Stimulated activated CD8-positive, alpha-beta memory T cell treated with anti-CD3 and anti-CD28 coated beads, Interleukin-4, amount 100 ng/mL, for 4 hours (primary cell): ENCODE data around the gene RMI1.
"Not testable (repeated sequence)": the region's sequence is repeated elsewhere in the genome, so short reads cannot be mapped to it uniquely, and the experiment has no call there.

Source experiments
- DNase-seq, 2 donors: peaks; one replicate each; pipeline ENCODE4 v3.0.0-alpha.2; 2020; ENCODE audit warnings: low read depth in 2 of 2, low spot score in 1 of 2

RMI1 gene

GRCh38 chr9:83980395-83981125 lies at the start of gene RMI1:
Gene RMI1, plus strand, starts transcription at chr9:83980805. Its CDS starts 20,182 bp downstream, at chr9:84000987.
- DNase-seq, result peak; percentile 98 to 99

- no peak for DNase-seq
These were observed 49.7 kb upstream of the RMI1 start for GRCh38 chr9:83930881-83931280.

- DNase-seq, result no peak
These were observed 48.6 kb upstream of the RMI1 start for GRCh38 chr9:83932011-83932410.

- DNase-seq, result no peak
These were observed 47.8 kb upstream of the RMI1 start for GRCh38 chr9:83932851-83933250.

- DNase-seq, result no peak
These were observed 46.8 kb upstream of the RMI1 start for GRCh38 chr9:83933790-83934189.

- no peak for DNase-seq
These were observed 45.9 kb upstream of the RMI1 start for GRCh38 chr9:83934569-83935275.

- DNase-seq, result no peak
These were observed 45.2 kb upstream of the RMI1 start for GRCh38 chr9:83935276-83935935.

GRCh38 chr9:83936523-83936922 lies 44.1 kb upstream of the RMI1 start:
- DNase-seq, result no peak

GRCh38 chr9:83937861-83938455 lies 42.6 kb upstream of the RMI1 start:
- no peak for DNase-seq

- no peak for DNase-seq
These were observed 39.9 kb upstream of the RMI1 start for GRCh38 chr9:83940590-83941303.

GRCh38 chr9:83948096-83948495 lies 32.5 kb upstream of the RMI1 start:
- DNase-seq, result not testable (repeated sequence)

GRCh38 chr9:83956086-83956435 lies 24.5 kb upstream of the RMI1 start:
- DNase-seq, result no peak

GRCh38 chr9:83956436-83957247 lies 24.0 kb upstream of the RMI1 start:
- peak in 1 of 2 donors; percentile 21 for DNase-seq

GRCh38 chr9:83957248-83957513 lies 23.4 kb upstream of the RMI1 start:
- DNase-seq, result no peak

GRCh38 chr9:83959061-83959460 lies 21.5 kb upstream of the RMI1 start:
- no peak for DNase-seq

- no peak for DNase-seq
These were observed 19.6 kb upstream of the RMI1 start for GRCh38 chr9:83960991-83961390.

- no peak for DNase-seq
These were observed 18.4 kb upstream of the RMI1 start for GRCh38 chr9:83962165-83962564.

GRCh38 chr9:83964973-83965349 lies 15.6 kb upstream of the RMI1 start:
- DNase-seq, result no peak

- no peak for DNase-seq
These were observed 15.0 kb upstream of the RMI1 start for GRCh38 chr9:83965350-83966208.

GRCh38 chr9:83966209-83966582 lies 14.4 kb upstream of the RMI1 start:
- no peak for DNase-seq
